Body of pancreas (tissue), 4 donors: ENCODE data around the gene LDB1.

ENCODE experiments used
- CTCF ChIP-seq, 7 experiments: fragments of 450-650 bp in 4 of 7; fragments of 200-600 bp in 3 of 7; sonication (generic) in 3 of 7; IDR thresholded peaks; one replicate each; pipeline ENCODE4 v1.5.1; 2016 to 2019; ENCODE audit warnings: antibody characterized with exemption in 7 of 7
- POLR2A ChIP-seq, 3 donors: fragments of 450-650 bp; IDR thresholded peaks; one replicate each; pipeline ENCODE4 v1.6.1; 2016; ENCODE audit warnings: antibody characterized with exemption in 3 of 3, mild to moderate bottlenecking in 2 of 3

- TF ChIP-seq POLR2A (IDR thresholded peaks at IDR 0.05), result no peak
- no peak for TF ChIP-seq CTCF (IDR thresholded peaks at IDR 0.05)
These were observed 6.0 kb downstream of the LDB1 start for GRCh38 chr10:102113956-102114857.
